ENCODE data around the gene CALM1.

CALM1 gene

GRCh38 chr14:90406384-90406798 is 9.6 kb downstream of the CALM1 start:
- Histone ChIP-seq H3K4me3 (ENCODE audit: low read length, poor library complexity, severe bottlenecking) (no peak overlapping the region), H3K36me3 (ENCODE audit: insufficient read depth, low read length) (peaks cover 52% of the 10 kb centered on the region), H2AFZ (ENCODE audit: low read length) (no peak overlapping the region), H3F3A (ENCODE audit: low read depth) (0 out of 2 replicates have a peak, but pooled peaks cover 5% of the 10 kb centered on the region), H3K4me1 (ENCODE audit: insufficient read depth, low read length, poor library complexity, severe bottlenecking) (peaks cover 5% of the 10 kb centered on the region), H3K27me3 (ENCODE audit: insufficient read depth, low read length, poor library complexity, severe bottlenecking) (no peaks in the 10 kb centered on the region), H3K4me2 (ENCODE audit: low read depth, low read length, poor library complexity, severe bottlenecking) (no peak overlapping the region), H3K9ac (ENCODE audit: low read depth, low read length, poor library complexity, severe bottlenecking) (no peak overlapping the region), H4K20me1 (ENCODE audit: insufficient read depth, low read length, poor library complexity, severe bottlenecking) (peaks cover 30% of the 10 kb centered on the region), H3K9me3 (ENCODE audit: insufficient read depth, low read depth, low read length) (no peaks in the 10 kb centered on the region), H3K9me2 (replicated peaks; ENCODE audit: low read depth, low read length) (no peaks in the 10 kb centered on the region), H3K79me2 (ENCODE audit: insufficient read depth, low read length) (peaks cover 21% of the 10 kb centered on the region)
- TF ChIP-seq EZH2phosphoT487 (IDR thresholded peaks at IDR 0.05; ENCODE audit: borderline replicate concordance) (no peak), CTCF (conservative IDR thresholded peaks at IDR 0.05; ENCODE audit: low read length) (no peak)

- Histone ChIP-seq H3K9me3 (ENCODE audit: insufficient read depth, low read depth, low read length) (no peaks in the 10 kb centered on the region), H3K4me2 (ENCODE audit: low read depth, low read length, poor library complexity, severe bottlenecking) (no peak overlapping the region), H2AFZ (ENCODE audit: low read length) (no peak overlapping the region), H3K9me2 (replicated peaks; ENCODE audit: low read depth, low read length) (no peaks in the 10 kb centered on the region), H3K9ac (ENCODE audit: low read depth, low read length, poor library complexity, severe bottlenecking) (no peak overlapping the region), H3K36me3 (ENCODE audit: insufficient read depth, low read length) (peaks cover 44% of the 10 kb centered on the region), H3K4me3 (ENCODE audit: low read length, poor library complexity, severe bottlenecking) (no peak overlapping the region), H3K79me2 (ENCODE audit: insufficient read depth, low read length) (peaks cover 12% of the 10 kb centered on the region; the same call in 1 of the 2 replicates), H3K27me3 (ENCODE audit: insufficient read depth, low read length, poor library complexity, severe bottlenecking) (no peaks in the 10 kb centered on the region), H3K4me1 (ENCODE audit: insufficient read depth, low read length, poor library complexity, severe bottlenecking) (peaks cover 4% of the 10 kb centered on the region), H3F3A (ENCODE audit: low read depth) (0 out of 2 replicates have a peak, but pooled peaks cover 5% of the 10 kb centered on the region), H4K20me1 (ENCODE audit: insufficient read depth, low read length, poor library complexity, severe bottlenecking) (peaks cover 22% of the 10 kb centered on the region)
- TF ChIP-seq EZH2phosphoT487 (IDR thresholded peaks at IDR 0.05; ENCODE audit: borderline replicate concordance) (no peak), CTCF (conservative IDR thresholded peaks at IDR 0.05; ENCODE audit: low read length) (no peak)
Observed at GRCh38 chr14:90407230-90407629, 10.4 kb downstream of the CALM1 start.

- Histone ChIP-seq H2AFZ (ENCODE audit: low read length) (no peak overlapping the region), H3K79me2 (ENCODE audit: insufficient read depth, low read length) (no peaks in the 10 kb centered on the region), H3K4me2 (ENCODE audit: low read depth, low read length, poor library complexity, severe bottlenecking) (no peak overlapping the region), H3K27me3 (ENCODE audit: insufficient read depth, low read length, poor library complexity, severe bottlenecking) (no peaks in the 10 kb centered on the region), H3K36me3 (ENCODE audit: insufficient read depth, low read length) (peaks cover 29% of the 10 kb centered on the region), H3K9me2 (replicated peaks; ENCODE audit: low read depth, low read length) (no peaks in the 10 kb centered on the region), H3K9me3 (ENCODE audit: insufficient read depth, low read depth, low read length) (no peaks in the 10 kb centered on the region), H3K4me1 (ENCODE audit: insufficient read depth, low read length, poor library complexity, severe bottlenecking) (no peaks in the 10 kb centered on the region), H3K9ac (ENCODE audit: low read depth, low read length, poor library complexity, severe bottlenecking) (no peak overlapping the region), H3F3A (ENCODE audit: low read depth) (0 out of 2 replicates have a peak, but pooled peaks cover 5% of the 10 kb centered on the region), H3K4me3 (ENCODE audit: low read length, poor library complexity, severe bottlenecking) (no peak overlapping the region), H4K20me1 (ENCODE audit: insufficient read depth, low read length, poor library complexity, severe bottlenecking) (peaks cover 7% of the 10 kb centered on the region)
- TF ChIP-seq CTCF (conservative IDR thresholded peaks at IDR 0.05; ENCODE audit: low read length), result no peak
- TF ChIP-seq EZH2phosphoT487 (IDR thresholded peaks at IDR 0.05; ENCODE audit: borderline replicate concordance), result no peak
Observed at GRCh38 chr14:90408713-90409112, 11.9 kb downstream of the CALM1 start.
